B cell (primary cell): ENCODE data around the gene PALLD.

ENCODE experiments used
- EZH2 ChIP-seq: IDR thresholded peaks from 2 replicates; pipeline ENCODE4 v1.6.1; 2012; ENCODE audit warnings: borderline replicate concordance, low read depth, mild to moderate bottlenecking, moderate library complexity, low read length; ENCODE audit not compliant: insufficient read depth, poor library complexity, severe bottlenecking
- TF ChIP-seq, protein P1 (sequence below): fragments of 200-600 bp; IDR thresholded peaks from one replicate; pipeline ENCODE4 v1.8.0; 2022; ENCODE audit warnings: antibody characterized with exemption, mild to moderate bottlenecking

GRCh38 chr4:168883513-168883912, 386.7 kb downstream of the PALLD start:
- TF ChIP-seq, protein P1, sequence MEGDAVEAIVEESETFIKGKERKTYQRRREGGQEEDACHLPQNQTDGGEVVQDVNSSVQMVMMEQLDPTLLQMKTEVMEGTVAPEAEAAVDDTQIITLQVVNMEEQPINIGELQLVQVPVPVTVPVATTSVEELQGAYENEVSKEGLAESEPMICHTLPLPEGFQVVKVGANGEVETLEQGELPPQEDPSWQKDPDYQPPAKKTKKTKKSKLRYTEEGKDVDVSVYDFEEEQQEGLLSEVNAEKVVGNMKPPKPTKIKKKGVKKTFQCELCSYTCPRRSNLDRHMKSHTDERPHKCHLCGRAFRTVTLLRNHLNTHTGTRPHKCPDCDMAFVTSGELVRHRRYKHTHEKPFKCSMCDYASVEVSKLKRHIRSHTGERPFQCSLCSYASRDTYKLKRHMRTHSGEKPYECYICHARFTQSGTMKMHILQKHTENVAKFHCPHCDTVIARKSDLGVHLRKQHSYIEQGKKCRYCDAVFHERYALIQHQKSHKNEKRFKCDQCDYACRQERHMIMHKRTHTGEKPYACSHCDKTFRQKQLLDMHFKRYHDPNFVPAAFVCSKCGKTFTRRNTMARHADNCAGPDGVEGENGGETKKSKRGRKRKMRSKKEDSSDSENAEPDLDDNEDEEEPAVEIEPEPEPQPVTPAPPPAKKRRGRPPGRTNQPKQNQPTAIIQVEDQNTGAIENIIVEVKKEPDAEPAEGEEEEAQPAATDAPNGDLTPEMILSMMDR, result no peak
- TF ChIP-seq EZH2, result no peak
